GM21786 (cell line): Measurements from ENCODE around the gene CMTM1.

Experiments
- ATAC-seq: cut with Tn5 transposase; IDR thresholded peaks from one replicate; pipeline ENCODE4 v1.9.1; 2021; ENCODE audit not compliant: unreplicated experiment

Gene CMTM1

GRCh38 chr16:66538910-66539309 is 27.3 kb upstream of the CMTM1 start:
- ATAC-seq = no peak

- ATAC-seq = peak; percentile 80
Observed at GRCh38 chr16:66539623-66540469, 26.4 kb upstream of the CMTM1 start.

- no peak for ATAC-seq
Observed at GRCh38 chr16:66541388-66542355, 24.6 kb upstream of the CMTM1 start.

- no peak for ATAC-seq
Observed at GRCh38 chr16:66542396-66542795, 23.8 kb upstream of the CMTM1 start.

GRCh38 chr16:66543541-66543940 is 22.7 kb upstream of the CMTM1 start:
- ATAC-seq = no peak

GRCh38 chr16:66544016-66544757 is 22.1 kb upstream of the CMTM1 start:
- ATAC-seq = no peak

GRCh38 chr16:66547101-66547989 is 18.9 kb upstream of the CMTM1 start:
- ATAC-seq = no peak

GRCh38 chr16:66548068-66548467 is 18.2 kb upstream of the CMTM1 start:
- no peak for ATAC-seq

GRCh38 chr16:66548868-66549267 is 17.4 kb upstream of the CMTM1 start:
- ATAC-seq = no peak

GRCh38 chr16:66549284-66550131 is 16.7 kb upstream of the CMTM1 start, which contains the start of gene TK2:
Gene TK2 (minus strand): TSS chr16:66550122. CDS start chr16:66550061, 61 bp downstream.
- no peak for ATAC-seq

- ATAC-seq = no peak
Observed at GRCh38 chr16:66551348-66551759, 14.9 kb upstream of the CMTM1 start.

- no peak for ATAC-seq
Observed at GRCh38 chr16:66551788-66552285, 14.4 kb upstream of the CMTM1 start.

GRCh38 chr16:66552286-66553177 is 13.7 kb upstream of the CMTM1 start, which contains the start of gene CKLF:
Gene CKLF (plus strand): TSS chr16:66552576. CDS start chr16:66552716, 140 bp downstream.
- ATAC-seq = peak; percentile 60

- no peak for ATAC-seq
Observed at GRCh38 chr16:66553223-66553622, 13.0 kb upstream of the CMTM1 start.

- no peak for ATAC-seq
Observed at GRCh38 chr16:66554021-66554420, 12.2 kb upstream of the CMTM1 start.

- no peak for ATAC-seq
Observed at GRCh38 chr16:66554495-66554894, 11.7 kb upstream of the CMTM1 start.

- ATAC-seq = no peak
Observed at GRCh38 chr16:66560107-66560506, 6.1 kb upstream of the CMTM1 start.
